ENCODE data around the gene SPG11. TPM values are rescaled to one million over a fixed set of nuclear protein-coding genes. Genes with fewer than 3 reads are reported as not detected.

SPG11 gene
- total and polyA plus RNA-seq, 9 of the 15 experiments (the other 6 are each of a cell fraction or from before 2014, with no cell fraction given): 23.3 to 71.2 (median 45.6) TPM

GRCh38 chr15:44706946-44707636, 43.6 kb upstream of the SPG11 start:
- no peak overlapping the region for H3K4me2 ChIP-seq (ENCODE audit: insufficient read depth, low read length)
- H3K36me3 ChIP-seq (ENCODE audit: control insufficient read depth, insufficient read depth, low read length): no peaks in the 10 kb centered on the region
- no peaks in the 10 kb centered on the region for H3K9me3 ChIP-seq (replicated peaks; ENCODE audit: control insufficient read depth, insufficient read depth, low read depth, low read length)
- ChIA-PET POLR2A (interaction anchor here (1.0 to 2.0 kb wide), 3 partner anchors 11 to 44 kb away, joined by 3 to 4 read pairs (median 4); partner anchors contain the start of gene SPG11), CTCF (ENCODE audit: low intra/inter-chr PET ratio) (no interaction called here)
- H2AFZ ChIP-seq (ENCODE audit: low read depth, low read length): no peak overlapping the region
- ATAC-seq (no peak), DNase-seq (ENCODE audit: extremely low read depth in 1 of 4, low spot score in 3 of 4) (no peak), FAIRE-seq (no peak)
- TF ChIP-seq ZNF431 (CRISPR knock-in tag; IDR thresholded peaks at IDR 0.05) (no peak), ZNF76 (CRISPR knock-in tag; IDR thresholded peaks at IDR 0.05; ENCODE audit: borderline replicate concordance) (no peak), MAFK (IDR thresholded peaks at IDR 0.05; ENCODE audit: low read length) (no peak), RUNX1 (IDR thresholded peaks at IDR 0.05; ENCODE audit: low read depth) (no peak), TGIF2 (CRISPR knock-in tag; IDR thresholded peaks at IDR 0.05) (no peak), SAP30 (IDR thresholded peaks at IDR 0.05; ENCODE audit: borderline replicate concordance, insufficient read depth, low read depth, low read length, poor library complexity, severe bottlenecking) (no peak), ETS1 (conservative IDR thresholded peaks at IDR 0.05; ENCODE audit: control insufficient read depth, low read depth, low read length) (no peak), ZNF436 (CRISPR knock-in tag; IDR thresholded peaks at IDR 0.05) (no peak), NELFE (IDR thresholded peaks at IDR 0.05; ENCODE audit: insufficient read depth, insufficient read length) (no peak), NCOA2 (IDR thresholded peaks at IDR 0.05; ENCODE audit: partially characterized antibody in 2 of 2) (no peak), ZNF639 (CRISPR knock-in tag; conservative IDR thresholded peaks at IDR 0.05 in 1 of 2, IDR thresholded peaks at IDR 0.05 in 1 of 2) (no peak), ZBTB5 (IDR thresholded peaks at IDR 0.05) (no peak), JUN (IDR thresholded peaks at IDR 0.05; ENCODE audit: borderline replicate concordance, low read depth, low read length) (no peak), JUN (CRISPR knock-in tag; IDR thresholded peaks at IDR 0.05; ENCODE audit: borderline replicate concordance) (no peak), XRCC4 (IDR thresholded peaks at IDR 0.05; ENCODE audit: extremely low read depth, insufficient read depth, insufficient read length) (no peak), CBX5 (IDR thresholded peaks at IDR 0.05; ENCODE audit: borderline replicate concordance, low read depth) (no peak), RHOXF2B (CRISPR knock-in tag; conservative IDR thresholded peaks at IDR 0.05) (no peak)
- H3K4me3 ChIP-seq: no peak overlapping the region
- no TSS peak for BruUV-seq (replicated peaks)
- H3K4me1 ChIP-seq (replicated peaks in 1 of 2; ENCODE audit: control insufficient read depth in 2 of 2, insufficient read depth in 2 of 2, low read length in 2 of 2): peaks cover 5% of the 10 kb centered on the region in 2 experiments; a peak in 3 of 5 replicates
- in situ Hi-C loops (cut with MboI): no loop called here
- no peak overlapping the region for H3K27ac ChIP-seq (ENCODE audit: extremely low read depth, low read depth, low read length)
- H4K20me1 ChIP-seq (replicated peaks; ENCODE audit: control insufficient read depth, insufficient read depth, low read length): no peaks in the 10 kb centered on the region
- no peaks in the 10 kb centered on the region for H3K27me3 ChIP-seq (ENCODE audit: control insufficient read depth in 2 of 2, insufficient read depth in 2 of 2, low read length in 2 of 2)
- peak overlapping the region in 1 of 2 experiments; percentile 34; a peak in 1 of 4 replicates for H3K9ac ChIP-seq (ENCODE audit: insufficient read depth in 1 of 2, low read depth in 2 of 2, low read length in 2 of 2)
- WGBS (ENCODE audit: insufficient coverage, low coverage, missing lambda C conversion rate): 65% methylated on average over 2 of the region's 2 CpGs
- H3K9me1 ChIP-seq (ENCODE audit: control insufficient read depth, insufficient read depth, low read length): no peaks in the 10 kb centered on the region
- H3K79me2 ChIP-seq (ENCODE audit: control insufficient read depth, insufficient read depth, low read length): peaks cover 16% of the 10 kb centered on the region
- intact Hi-C loops (cut with micrococcal nuclease): no loop called here

All from K562 (cell line).